GM23338 (cell line): ENCODE measurements around the gene PITRM1.

ENCODE experiments used
- CREB1 ChIP-seq: fragments of 250-450 bp; sonication (Bioruptor Pico); IDR thresholded peaks from 2 replicates; pipeline ENCODE4 v1.5.0; 2020; ENCODE audit warnings: low read depth, mild to moderate bottlenecking, moderate library complexity
- EZH2 ChIP-seq: fragments of 200-600 bp; sonication (generic); IDR thresholded peaks from one replicate; pipeline ENCODE4 v1.8.0; 2017; ENCODE audit warnings: antibody characterized with exemption, mild to moderate bottlenecking, low read depth; ENCODE audit not compliant: unreplicated experiment
- EZH2phosphoT487 ChIP-seq: fragments of 200-600 bp; sonication (generic); IDR thresholded peaks from one replicate; pipeline ENCODE4 v1.8.1; 2018; ENCODE audit warnings: antibody characterized with exemption; ENCODE audit not compliant: unreplicated experiment
- JUNB ChIP-seq: IDR thresholded peaks from one replicate; pipeline ENCODE4 v1.6.1; 2016; ENCODE audit warnings: antibody characterized with exemption; ENCODE audit not compliant: unreplicated experiment
- POLR2AphosphoS5 ChIP-seq: IDR thresholded peaks from 2 replicates; pipeline ENCODE4 v1.6.1; 2016; ENCODE audit warnings: antibody characterized with exemption, low read depth
- ZNF114 ChIP-seq: fragments of 250-450 bp; sonication (Bioruptor Pico); IDR thresholded peaks from 2 replicates; pipeline ENCODE4 v1.5.0; 2020; ENCODE audit warnings: mild to moderate bottlenecking, moderate library complexity
- TF ChIP-seq, protein P1 (sequence below), 2 experiments: fragments of 200-600 bp in 1 of 2; sonication (generic) in 1 of 2; conservative IDR thresholded peaks; 2 replicates each; pipeline versions ENCODE4 v1.5.1 to v1.6.1; 2016 to 2017; ENCODE audit warnings: antibody characterized with exemption in 2 of 2, low read depth in 2 of 2, mild to moderate bottlenecking in 2 of 2, moderate library complexity in 1 of 2
- TF ChIP-seq, protein P2 (sequence below): IDR thresholded peaks from one replicate; pipeline ENCODE4 v1.6.1; 2018; ENCODE audit warnings: antibody characterized with exemption; ENCODE audit not compliant: unreplicated experiment
- TF ChIP-seq, protein P3 (sequence below): IDR thresholded peaks from 2 replicates; pipeline ENCODE4 v1.6.1; 2016; ENCODE audit warnings: antibody characterized with exemption

DNA sequence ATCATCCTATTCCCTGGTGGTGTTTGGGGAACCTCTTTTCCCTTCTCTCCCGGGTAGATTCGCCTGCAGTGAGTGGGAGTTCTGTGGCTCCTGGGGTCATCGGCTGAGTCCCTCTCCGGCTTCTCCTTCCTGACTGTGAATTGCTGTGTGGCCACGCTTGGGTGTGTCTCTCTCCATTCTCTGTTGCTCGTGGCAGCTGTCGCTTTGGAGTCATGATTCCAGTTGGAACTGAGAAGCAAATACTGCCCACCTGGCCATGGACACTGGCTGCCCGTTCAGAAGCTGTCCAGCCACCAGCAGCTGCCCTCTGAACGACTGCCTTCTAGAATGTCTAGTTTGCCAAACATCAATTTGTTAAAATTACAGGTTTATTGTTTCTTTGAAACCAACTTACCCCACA, 23.1 kb upstream of the PITRM1 start:
- TF ChIP-seq, protein P1, sequence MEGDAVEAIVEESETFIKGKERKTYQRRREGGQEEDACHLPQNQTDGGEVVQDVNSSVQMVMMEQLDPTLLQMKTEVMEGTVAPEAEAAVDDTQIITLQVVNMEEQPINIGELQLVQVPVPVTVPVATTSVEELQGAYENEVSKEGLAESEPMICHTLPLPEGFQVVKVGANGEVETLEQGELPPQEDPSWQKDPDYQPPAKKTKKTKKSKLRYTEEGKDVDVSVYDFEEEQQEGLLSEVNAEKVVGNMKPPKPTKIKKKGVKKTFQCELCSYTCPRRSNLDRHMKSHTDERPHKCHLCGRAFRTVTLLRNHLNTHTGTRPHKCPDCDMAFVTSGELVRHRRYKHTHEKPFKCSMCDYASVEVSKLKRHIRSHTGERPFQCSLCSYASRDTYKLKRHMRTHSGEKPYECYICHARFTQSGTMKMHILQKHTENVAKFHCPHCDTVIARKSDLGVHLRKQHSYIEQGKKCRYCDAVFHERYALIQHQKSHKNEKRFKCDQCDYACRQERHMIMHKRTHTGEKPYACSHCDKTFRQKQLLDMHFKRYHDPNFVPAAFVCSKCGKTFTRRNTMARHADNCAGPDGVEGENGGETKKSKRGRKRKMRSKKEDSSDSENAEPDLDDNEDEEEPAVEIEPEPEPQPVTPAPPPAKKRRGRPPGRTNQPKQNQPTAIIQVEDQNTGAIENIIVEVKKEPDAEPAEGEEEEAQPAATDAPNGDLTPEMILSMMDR (conservative IDR thresholded peaks at IDR 0.05; ENCODE audit: low read depth in 2 of 2) = no peak
- TF ChIP-seq ZNF114 (no peak), POLR2AphosphoS5 (no peak), EZH2 (no peak), CREB1 (CRISPR knock-in tag) (no peak), EZH2phosphoT487 (no peak), JUNB (no peak)
- TF ChIP-seq, protein P2, sequence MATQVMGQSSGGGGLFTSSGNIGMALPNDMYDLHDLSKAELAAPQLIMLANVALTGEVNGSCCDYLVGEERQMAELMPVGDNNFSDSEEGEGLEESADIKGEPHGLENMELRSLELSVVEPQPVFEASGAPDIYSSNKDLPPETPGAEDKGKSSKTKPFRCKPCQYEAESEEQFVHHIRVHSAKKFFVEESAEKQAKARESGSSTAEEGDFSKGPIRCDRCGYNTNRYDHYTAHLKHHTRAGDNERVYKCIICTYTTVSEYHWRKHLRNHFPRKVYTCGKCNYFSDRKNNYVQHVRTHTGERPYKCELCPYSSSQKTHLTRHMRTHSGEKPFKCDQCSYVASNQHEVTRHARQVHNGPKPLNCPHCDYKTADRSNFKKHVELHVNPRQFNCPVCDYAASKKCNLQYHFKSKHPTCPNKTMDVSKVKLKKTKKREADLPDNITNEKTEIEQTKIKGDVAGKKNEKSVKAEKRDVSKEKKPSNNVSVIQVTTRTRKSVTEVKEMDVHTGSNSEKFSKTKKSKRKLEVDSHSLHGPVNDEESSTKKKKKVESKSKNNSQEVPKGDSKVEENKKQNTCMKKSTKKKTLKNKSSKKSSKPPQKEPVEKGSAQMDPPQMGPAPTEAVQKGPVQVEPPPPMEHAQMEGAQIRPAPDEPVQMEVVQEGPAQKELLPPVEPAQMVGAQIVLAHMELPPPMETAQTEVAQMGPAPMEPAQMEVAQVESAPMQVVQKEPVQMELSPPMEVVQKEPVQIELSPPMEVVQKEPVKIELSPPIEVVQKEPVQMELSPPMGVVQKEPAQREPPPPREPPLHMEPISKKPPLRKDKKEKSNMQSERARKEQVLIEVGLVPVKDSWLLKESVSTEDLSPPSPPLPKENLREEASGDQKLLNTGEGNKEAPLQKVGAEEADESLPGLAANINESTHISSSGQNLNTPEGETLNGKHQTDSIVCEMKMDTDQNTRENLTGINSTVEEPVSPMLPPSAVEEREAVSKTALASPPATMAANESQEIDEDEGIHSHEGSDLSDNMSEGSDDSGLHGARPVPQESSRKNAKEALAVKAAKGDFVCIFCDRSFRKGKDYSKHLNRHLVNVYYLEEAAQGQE = no peak
- TF ChIP-seq, protein P3, sequence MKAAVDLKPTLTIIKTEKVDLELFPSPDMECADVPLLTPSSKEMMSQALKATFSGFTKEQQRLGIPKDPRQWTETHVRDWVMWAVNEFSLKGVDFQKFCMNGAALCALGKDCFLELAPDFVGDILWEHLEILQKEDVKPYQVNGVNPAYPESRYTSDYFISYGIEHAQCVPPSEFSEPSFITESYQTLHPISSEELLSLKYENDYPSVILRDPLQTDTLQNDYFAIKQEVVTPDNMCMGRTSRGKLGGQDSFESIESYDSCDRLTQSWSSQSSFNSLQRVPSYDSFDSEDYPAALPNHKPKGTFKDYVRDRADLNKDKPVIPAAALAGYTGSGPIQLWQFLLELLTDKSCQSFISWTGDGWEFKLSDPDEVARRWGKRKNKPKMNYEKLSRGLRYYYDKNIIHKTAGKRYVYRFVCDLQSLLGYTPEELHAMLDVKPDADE = no peak
